ENCODE data around the gene SLC29A2.

GRCh38 chr11:66345316-66345649 is 26.3 kb downstream of the SLC29A2 start:
- TF ChIP-seq CTCF (conservative IDR thresholded peaks at IDR 0.05), result no peak
- no peak for TF ChIP-seq EZH2 (IDR thresholded peaks at IDR 0.05; ENCODE audit: low read depth)

All from PC-9 (cell line).